Measurements from ENCODE around the gene CARHSP1. TPM values are rescaled to one million over a fixed set of nuclear protein-coding genes. Genes with fewer than 3 reads are reported as not detected.
A peak's percentile ranks its signal among the peaks of the same experiment; 100 is the strongest.
"Not testable (repeated sequence)": the region's sequence is repeated elsewhere in the genome, so short reads cannot be mapped to it uniquely, and the experiment has no call there.

CARHSP1 gene
- total RNA-seq (2014; rRNA removed; shearing (Covaris generic); ENCODE audit: low replicate concordance) = 120 and 208 TPM in 2 replicates

DNA sequence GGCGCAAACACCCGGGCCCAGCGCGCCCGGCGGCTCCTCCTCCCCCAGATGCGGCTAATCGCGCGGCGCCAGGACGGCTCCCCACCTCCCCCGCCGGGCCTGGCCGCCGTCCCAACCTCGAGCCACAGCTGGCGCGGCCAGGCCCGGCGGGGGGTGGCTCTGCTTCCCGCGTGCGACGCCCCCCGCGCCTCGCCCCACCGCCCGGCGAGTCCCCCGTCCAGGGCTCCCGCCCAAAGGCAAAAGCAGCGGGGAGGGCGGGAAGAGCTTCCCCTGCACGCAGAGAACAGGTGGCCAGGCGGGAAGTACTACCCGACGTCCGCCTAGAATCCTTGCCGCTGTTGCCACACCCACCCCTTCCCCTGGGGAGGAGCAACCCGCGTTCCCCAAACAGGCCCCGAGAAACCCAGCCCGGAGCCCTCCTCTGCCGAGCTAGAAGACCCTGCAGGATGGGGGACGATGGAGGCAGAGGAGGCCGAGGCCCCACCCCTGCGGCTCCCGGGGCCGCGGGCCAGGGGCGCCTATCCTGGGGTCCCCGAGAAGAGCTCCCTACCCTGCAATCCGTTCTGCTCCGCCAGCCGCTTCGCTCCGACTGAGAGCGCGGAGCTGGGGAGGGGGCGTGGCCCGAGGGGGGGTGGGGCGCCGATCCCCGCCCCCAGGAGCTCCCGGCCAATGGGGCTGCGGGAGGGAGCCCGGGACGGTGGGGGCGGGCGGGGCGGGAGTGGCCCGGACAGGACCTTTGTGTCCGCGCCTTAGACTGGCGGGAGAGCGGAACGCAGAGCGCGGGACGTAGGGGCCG is at the start of gene CARHSP1:
CARHSP1 (minus strand) TSS at position 591 of the 796 bp plus-strand sequence. CDS start 9,678 bp downstream, outside the sequence.
- DNase-seq = peak; percentile 95
- Histone ChIP-seq H3K36me3 (peaks cover 22% of the 10 kb centered on the region), H3K27me3 (no peaks in the 10 kb centered on the region), H3K4me3 (peak within 1 kb of the TSS; percentile 100), H3K9me3 (no peaks in the 10 kb centered on the region)

DNA sequence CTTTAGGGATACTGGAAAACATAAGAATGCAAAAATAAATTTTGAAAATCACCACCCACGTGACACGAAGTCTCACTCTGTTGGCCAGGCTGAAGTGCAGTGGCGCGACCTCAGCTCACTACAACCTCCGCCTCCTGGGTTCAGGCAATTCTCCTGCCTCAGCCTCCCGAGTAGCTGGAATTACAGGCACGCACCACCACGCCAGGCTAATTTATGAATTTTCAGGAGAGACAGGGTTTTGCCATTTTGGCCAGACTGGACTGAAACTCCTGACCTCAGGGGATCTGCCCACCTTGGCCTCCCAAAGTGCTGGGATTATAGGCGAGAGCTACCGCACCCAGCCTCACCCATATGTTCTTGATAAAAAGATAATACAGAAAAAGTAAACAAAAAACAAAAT is 48.5 kb upstream of the CARHSP1 start:
- peaks cover 80% of the 10 kb centered on the region for H3K36me3 ChIP-seq
- H3K27me3 ChIP-seq, H3K9me3 ChIP-seq, DNase-seq, H3K4me3 ChIP-seq: not testable (repeated sequence)

DNA sequence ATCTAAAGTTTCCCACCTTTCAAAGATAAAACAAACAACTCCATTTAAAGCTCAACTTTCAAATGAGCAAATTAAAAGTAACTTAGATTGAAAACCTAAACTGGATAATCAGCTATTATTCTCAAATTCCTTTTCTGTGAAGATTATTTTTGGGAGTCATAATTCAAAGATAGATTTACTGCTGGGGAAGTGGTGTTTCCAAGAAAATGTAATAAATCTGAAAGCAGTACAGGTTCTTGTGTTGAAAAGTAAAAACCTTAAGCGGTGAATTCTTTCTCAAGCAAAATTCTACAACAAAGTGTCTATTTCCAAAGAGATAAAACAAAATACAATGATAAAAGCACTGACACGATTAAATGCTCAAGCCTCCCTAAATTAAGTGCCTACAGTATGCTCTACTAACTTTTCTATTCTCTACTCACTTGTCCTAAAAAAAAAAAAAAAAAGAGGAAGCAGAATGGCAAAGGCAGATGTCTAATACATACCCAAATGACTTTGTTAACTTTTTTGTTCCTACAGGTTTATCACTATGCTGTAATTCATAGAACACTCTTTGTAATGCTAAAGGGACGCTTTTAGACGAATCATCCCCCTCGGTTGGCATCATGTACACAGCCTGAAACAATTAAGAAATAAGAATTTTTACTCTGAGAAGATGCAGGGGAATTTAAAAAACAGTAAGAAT is 47.9 kb upstream of the CARHSP1 start:
- peaks cover 79% of the 10 kb centered on the region for H3K36me3 ChIP-seq
- H3K4me3 ChIP-seq = no peak overlapping the region
- H3K27me3 ChIP-seq = no peaks in the 10 kb centered on the region
- H3K9me3 ChIP-seq = no peaks in the 10 kb centered on the region
- no peak for DNase-seq

DNA sequence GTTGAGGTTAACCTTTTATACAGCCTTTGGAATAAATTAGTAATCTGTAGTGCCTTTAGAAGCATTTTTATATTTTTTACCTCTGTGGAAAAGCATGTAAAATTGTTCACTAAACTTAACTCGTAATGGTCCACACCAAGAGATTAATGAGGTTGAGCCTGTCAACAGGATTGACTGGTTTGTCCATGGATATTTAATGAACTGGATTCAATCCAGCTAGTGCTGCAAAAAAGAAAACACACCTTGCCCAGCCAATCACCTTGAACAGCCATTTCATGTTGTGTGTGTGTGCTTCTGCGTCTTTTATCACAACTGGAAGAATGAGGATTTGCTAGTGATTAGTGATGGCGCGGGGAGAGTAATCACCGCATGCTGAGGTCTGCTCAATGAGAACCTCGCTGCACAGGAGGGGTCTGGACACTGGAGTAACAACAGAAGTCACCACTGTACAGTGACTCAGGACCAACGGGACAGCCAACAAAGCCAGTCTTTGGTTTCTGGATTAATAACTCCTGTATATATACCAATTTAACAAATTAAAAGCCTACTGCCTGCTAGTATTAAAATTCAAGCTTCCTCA is 47.0 kb upstream of the CARHSP1 start:
- no peaks in the 10 kb centered on the region for H3K9me3 ChIP-seq
- peaks cover 79% of the 10 kb centered on the region for H3K36me3 ChIP-seq
- H3K27me3 ChIP-seq = no peaks in the 10 kb centered on the region
- H3K4me3 ChIP-seq = no peak overlapping the region
- DNase-seq = no peak

DNA sequence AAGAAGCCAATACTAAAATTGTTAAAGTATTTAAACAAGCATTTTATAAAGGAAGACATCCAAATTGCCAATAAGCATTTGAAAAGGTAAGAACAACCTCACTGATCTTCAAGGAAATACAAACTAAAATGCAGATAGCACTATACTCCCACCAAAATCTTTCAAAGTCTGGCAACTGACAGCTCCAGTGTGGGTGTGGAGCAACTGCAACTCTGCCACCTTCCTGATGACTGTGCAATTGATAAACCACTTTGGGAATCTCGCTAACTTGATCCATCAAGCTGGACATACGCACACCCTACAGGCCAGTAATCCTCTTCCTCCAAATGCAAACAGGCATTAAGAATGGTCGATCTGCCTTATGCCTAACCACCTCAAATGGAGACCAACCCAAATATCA is 45.3 kb upstream of the CARHSP1 start:
- peaks cover 79% of the 10 kb centered on the region for H3K36me3 ChIP-seq
- no peak overlapping the region for H3K4me3 ChIP-seq
- H3K27me3 ChIP-seq = no peaks in the 10 kb centered on the region
- no peaks in the 10 kb centered on the region for H3K9me3 ChIP-seq
- no peak for DNase-seq

DNA sequence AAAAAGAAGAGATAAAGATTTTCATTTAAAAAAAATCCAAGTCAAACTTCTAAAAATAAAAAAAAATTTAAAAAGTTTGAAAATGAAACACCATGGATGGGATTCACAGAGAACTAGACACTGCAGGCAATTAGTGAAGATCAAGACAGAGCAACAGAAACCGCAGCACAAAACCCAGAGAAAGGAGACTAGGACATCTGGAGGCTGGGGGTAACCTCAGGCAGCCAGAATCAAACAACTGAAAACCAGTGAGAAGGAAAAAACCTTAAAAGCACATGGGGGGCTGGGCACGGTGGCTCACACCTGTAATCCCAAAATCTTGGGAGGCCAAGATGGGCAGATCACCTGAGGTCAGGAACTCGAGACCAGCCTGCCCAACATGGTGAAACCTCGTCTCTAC is 44.0 kb upstream of the CARHSP1 start:
- no peak for DNase-seq
- Histone ChIP-seq H3K4me3 (no peak overlapping the region), H3K36me3 (peaks cover 80% of the 10 kb centered on the region), H3K9me3 (no peaks in the 10 kb centered on the region), H3K27me3 (no peaks in the 10 kb centered on the region)

DNA sequence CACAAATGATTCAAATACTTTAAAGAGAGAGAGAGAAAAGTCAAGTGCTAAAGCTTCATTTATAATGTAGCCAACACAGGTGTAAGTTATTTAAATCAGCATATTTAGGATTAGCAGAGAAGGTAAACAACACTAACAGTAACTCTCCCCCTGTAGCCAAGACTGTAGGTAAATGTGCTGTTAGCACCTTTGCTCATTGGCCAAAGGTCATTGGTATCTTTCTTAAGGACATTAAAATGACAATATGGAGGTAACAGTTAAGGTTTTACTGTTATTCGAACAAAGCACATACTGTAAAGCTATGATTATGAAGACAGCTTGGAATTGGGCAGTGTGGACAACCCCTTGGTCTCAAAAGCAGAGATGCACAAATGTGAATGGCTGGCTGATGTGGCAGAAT is 42.0 kb upstream of the CARHSP1 start:
- no peaks in the 10 kb centered on the region for H3K27me3 ChIP-seq

DNA sequence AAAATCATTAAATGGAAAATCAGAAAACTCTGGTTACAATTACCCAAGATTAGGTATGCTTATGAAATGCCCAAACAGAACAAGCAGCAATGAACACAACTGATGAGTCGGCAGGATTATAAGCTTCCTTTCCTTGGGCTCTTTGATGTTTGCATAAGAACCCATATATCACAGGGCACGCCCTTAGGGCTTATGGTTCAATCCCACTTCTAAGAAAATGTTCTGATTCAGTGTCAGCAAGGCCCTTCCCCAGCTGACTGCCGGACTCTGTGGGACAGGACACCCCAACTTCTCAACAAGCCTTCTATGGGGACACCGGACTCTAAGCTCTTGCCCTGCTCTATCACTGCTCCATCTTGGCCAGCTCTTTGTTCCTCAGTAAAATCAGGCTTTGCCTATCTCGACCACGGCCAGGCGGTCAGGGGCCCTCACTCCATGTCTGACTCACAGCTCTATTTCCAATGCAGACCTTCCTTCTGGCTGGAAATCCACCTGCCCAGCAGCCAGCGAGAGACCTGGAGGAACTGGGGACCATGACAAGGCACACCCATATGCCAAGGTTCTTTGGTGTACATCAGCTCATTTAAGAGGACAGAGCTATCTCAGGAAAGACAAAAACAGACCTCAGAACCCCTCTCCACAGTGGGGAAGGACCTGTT is 40.1 kb upstream of the CARHSP1 start:
- H3K36me3 ChIP-seq = peaks cover 85% of the 10 kb centered on the region

More for the DNA sequence above, 42.0 kb upstream of the CARHSP1 start:
- Histone ChIP-seq H3K4me3 (no peak overlapping the region), H3K9me3 (no peaks in the 10 kb centered on the region), H3K36me3 (peaks cover 86% of the 10 kb centered on the region)
- no peak for DNase-seq

DNA sequence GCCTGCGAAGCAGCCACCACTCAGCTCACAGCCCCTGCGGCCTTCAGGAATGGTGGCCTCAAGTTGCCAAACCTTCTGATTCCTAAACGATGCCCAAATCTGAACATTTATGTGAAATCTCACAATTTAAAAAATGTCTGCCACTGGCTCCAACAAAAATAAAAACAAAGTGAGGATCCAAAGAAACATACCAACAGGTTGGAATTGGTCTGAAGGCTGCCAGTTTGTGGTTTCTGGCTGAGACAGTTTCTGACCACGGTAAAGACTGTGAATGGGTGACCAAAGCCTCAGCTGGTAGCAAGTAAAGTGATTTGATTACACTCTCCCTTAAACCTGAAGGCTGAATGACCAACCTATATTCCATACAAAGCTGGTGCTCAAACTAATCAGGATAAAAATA is 38.3 kb upstream of the CARHSP1 start:
- Histone ChIP-seq H3K4me3 (no peak overlapping the region), H3K36me3 (peaks cover 94% of the 10 kb centered on the region), H3K9me3 (no peaks in the 10 kb centered on the region), H3K27me3 (no peaks in the 10 kb centered on the region)
- DNase-seq = no peak

More for the DNA sequence above, 40.1 kb upstream of the CARHSP1 start:
- H3K9me3 ChIP-seq = no peaks in the 10 kb centered on the region
- no peak for DNase-seq
- H3K4me3 ChIP-seq = no peak overlapping the region
- H3K27me3 ChIP-seq = no peaks in the 10 kb centered on the region

DNA sequence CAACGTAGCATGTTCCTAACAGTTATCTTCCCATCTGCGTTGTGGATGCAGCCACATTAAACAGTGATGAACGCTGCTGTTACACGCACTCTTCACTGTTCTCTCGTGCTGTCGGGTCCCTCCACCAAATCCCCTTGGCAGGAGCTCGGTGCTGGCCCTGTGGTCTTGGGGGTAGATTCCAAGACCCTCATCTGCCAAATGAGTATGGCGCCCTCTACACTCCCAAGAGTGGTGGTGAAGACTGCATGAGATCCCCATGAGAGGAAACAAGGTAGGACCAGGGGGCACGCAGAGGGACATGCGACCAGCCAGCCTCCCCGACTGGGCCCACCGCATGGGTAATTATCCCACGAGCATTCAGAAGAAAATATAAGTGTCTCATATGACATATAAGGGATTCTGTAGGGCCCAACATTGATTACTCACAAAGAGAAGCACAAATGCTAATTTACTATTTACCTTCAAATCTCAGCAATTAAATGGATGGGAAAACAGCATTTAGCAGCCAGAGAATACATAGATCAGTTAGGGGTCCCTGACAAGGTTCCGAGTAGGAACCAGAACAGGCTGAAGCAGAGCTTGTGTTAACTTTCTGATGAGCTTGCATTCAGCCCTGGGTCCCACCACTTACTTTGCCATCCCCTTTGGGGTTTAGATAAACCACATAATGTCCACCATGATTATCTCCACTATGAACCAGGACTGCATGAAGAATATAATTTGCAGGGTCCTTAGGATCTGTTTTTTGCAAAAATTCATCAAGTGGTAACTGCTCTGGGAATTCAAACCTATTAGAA is 37.2 kb upstream of the CARHSP1 start:
- DNase-seq = no peak
- H3K36me3 ChIP-seq = peaks cover 94% of the 10 kb centered on the region
- H3K4me3 ChIP-seq = no peak overlapping the region
- H3K27me3 ChIP-seq = no peaks in the 10 kb centered on the region
- H3K9me3 ChIP-seq = no peaks in the 10 kb centered on the region

DNA sequence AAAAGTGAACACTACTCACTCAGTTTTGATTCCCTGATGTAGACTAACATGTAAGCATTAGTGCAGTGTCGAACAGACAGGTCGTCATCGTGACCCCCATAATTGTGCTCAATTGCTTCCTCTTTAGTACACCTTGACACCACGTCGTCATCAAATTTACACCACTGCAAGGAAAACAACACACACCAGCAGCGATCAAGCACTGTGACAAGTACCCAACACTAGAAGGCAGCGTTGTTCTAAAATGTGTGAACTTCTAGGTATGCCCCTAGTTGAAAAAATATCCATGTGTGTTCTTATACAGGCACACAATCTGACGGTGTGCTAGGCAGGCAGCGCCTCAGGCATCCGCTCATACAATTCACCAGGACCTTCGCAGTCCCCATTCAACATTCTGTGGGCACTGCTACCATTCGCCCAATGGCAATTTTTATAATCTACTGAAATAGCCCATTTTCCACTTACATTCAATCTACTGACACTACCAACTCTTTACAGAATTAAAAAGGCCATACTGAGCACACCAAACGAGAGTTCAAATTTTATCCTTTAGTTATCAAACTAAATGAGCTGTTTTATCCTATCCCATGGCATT is 36.5 kb upstream of the CARHSP1 start:
- Histone ChIP-seq H3K9me3 (no peaks in the 10 kb centered on the region), H3K36me3 (peaks cover 94% of the 10 kb centered on the region), H3K27me3 (no peaks in the 10 kb centered on the region), H3K4me3 (no peak overlapping the region)
- no peak for DNase-seq

DNA sequence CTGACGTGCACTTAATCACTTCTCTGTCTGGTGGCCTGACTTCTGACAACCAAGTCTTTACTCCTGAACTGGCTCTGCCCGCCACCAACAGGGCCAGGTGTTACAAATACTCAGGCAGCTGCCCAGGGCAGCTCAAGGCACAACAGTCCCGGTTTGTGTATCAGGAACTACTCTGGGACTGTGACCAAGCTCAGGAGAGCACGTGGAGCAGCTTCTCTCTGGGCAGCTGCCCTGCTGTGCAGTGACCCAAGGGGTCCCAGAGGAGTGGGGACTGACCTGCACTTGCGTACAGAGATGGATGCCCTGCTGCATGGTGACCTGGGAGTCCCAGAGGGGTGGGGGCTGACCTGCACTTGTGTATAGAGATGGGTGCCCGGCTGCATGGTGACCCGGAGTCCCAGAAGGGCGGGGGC is 35.2 kb upstream of the CARHSP1 start:
- Histone ChIP-seq H3K9me3 (no peaks in the 10 kb centered on the region), H3K4me3 (no peak overlapping the region), H3K36me3 (peaks cover 96% of the 10 kb centered on the region), H3K27me3 (no peaks in the 10 kb centered on the region)
- DNase-seq = no peak

DNA sequence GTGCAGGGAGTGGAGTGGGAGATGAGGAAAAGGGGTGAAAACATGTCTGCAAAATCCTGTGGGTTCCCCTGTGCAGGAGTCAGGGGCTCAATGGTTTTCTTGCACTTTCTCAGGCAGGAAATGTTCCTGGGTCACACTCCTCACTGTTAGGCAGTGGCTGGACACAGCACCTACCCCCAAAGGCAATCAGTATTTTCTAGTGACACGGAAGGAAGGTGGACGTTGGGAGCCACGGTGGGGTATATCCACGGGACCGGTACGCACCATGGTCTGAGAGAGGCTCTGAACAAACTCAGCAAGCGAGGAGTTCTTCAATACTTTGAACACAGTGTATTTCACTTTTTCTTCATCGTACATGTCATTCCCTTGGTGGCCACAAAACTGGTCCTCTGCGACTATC is 34.2 kb upstream of the CARHSP1 start:
- no peak for DNase-seq
- H3K9me3 ChIP-seq = no peaks in the 10 kb centered on the region
- H3K4me3 ChIP-seq = no peak overlapping the region
- peaks cover 96% of the 10 kb centered on the region for H3K36me3 ChIP-seq
- no peaks in the 10 kb centered on the region for H3K27me3 ChIP-seq

DNA sequence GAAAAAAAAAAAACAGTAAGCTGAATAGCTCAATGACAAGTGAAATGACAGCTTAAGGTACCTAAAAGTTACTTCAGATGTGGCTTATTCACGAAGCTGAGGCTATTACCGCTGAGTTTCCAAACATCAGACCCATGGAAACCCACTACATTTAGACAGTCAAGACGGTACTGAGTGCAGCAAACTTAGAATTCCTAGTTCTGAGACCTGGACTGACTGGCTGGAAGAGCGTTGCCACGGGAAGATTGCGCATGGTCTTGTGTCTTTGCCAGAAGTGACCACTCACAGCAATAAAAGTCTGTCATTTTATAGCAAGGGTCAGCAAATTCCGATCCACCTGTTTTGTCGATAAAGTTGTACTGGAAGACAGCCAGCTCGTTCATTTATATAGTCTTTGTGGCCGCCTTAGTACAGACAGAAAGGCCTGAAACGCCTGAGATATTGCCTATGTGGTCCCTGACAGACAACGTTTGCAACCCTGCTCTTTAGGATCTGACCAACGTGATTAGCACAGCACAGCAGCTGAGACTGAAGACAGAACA is 32.6 kb upstream of the CARHSP1 start:
- Histone ChIP-seq H3K36me3 (peaks cover 94% of the 10 kb centered on the region), H3K9me3 (no peaks in the 10 kb centered on the region), H3K4me3 (no peak overlapping the region), H3K27me3 (no peaks in the 10 kb centered on the region)
- DNase-seq = no peak

DNA sequence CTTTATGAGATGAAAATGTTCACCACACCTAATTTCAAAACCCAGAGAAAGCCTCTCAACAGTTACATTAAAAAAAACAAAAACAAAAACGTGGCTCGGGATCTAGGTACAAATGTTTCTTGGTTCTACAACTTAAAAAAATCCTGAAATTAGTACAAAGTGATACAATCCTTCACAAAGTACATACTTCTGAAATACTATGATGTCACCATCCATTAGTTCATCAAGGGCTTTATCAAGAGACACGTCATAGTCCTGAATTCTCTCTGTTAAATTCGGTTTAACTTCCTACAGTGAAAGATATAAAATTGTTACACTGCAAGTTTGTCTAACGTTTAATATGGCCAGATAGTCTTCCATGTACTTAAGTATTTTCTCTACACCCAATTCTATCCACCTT is 31.5 kb upstream of the CARHSP1 start:
- Histone ChIP-seq H3K36me3 (peaks cover 90% of the 10 kb centered on the region), H3K4me3 (no peak overlapping the region)

More for the DNA sequence above, 31.5 kb upstream of the CARHSP1 start:
- H3K9me3 ChIP-seq = no peaks in the 10 kb centered on the region
- H3K27me3 ChIP-seq = no peaks in the 10 kb centered on the region
- DNase-seq = no peak

Data from MG63 (cell line).